Uterus (tissue), 2 donors: ENCODE measurements around the gene ADORA1.

Experiments used
- CTCF ChIP-seq, 4 experiments: fragments of 200-600 bp in 2 of 4; fragments of 450-650 bp in 2 of 4; sonication (generic) in 2 of 4; IDR thresholded peaks; one replicate each; pipeline ENCODE4 v1.5.1; 2016 to 2019; ENCODE audit warnings: antibody characterized with exemption in 4 of 4, mild to moderate bottlenecking in 2 of 4, moderate library complexity in 1 of 4
- POLR2A ChIP-seq, 2 donors: fragments of 450-650 bp; IDR thresholded peaks; one replicate each; pipeline ENCODE4 v1.6.1; 2016; ENCODE audit warnings: antibody characterized with exemption in 2 of 2, mild to moderate bottlenecking in 1 of 2, moderate library complexity in 1 of 2

GRCh38 chr1:203082571-203083462 lies 44.7 kb upstream of the ADORA1 start:
- no peak for TF ChIP-seq CTCF (IDR thresholded peaks at IDR 0.05)
- no peak for TF ChIP-seq POLR2A (IDR thresholded peaks at IDR 0.05)
